OCI-LY1 (cell line): ENCODE results near the gene AGBL1.

Experiments
- CTCF ChIP-seq: fragments of 200-600 bp; sonication (generic), shearing (Covaris generic); IDR thresholded peaks from 2 replicates; pipeline ENCODE4 v1.5.1; 2017; ENCODE audit warnings: mild to moderate bottlenecking, antibody characterized with exemption, low read length, moderate library complexity, mixed read lengths
- EZH2 ChIP-seq: fragments of 200-600 bp; sonication (generic), shearing (Covaris generic); IDR thresholded peaks from 2 replicates; pipeline ENCODE4 v1.8.0; 2017; ENCODE audit warnings: borderline replicate concordance, mixed run types, mild to moderate bottlenecking, antibody characterized with exemption, low read length, moderate library complexity, mixed read lengths

GRCh38 chr15:86855307-86856291 is 775.9 kb downstream of the AGBL1 start:
- TF ChIP-seq CTCF = no peak
- no peak for TF ChIP-seq EZH2
